ENCODE measurements around the gene TTLL11. TPM values are rescaled to one million over a fixed set of nuclear protein-coding genes. Genes with fewer than 3 reads are reported as not detected.

TTLL11 gene
- 1 to 10 TPM; 3.2 to 5.2 (median 4.1) TPM for total RNA-seq
- long read RNA-seq, result 0 reads

- Histone ChIP-seq H3K36me3 (no peaks in the 10 kb centered on the region), H3K4me3 (peak within 1 kb of the TSS; percentile 88 to 95 (median 94)), H3K27me3 (no peaks in the 10 kb centered on the region), H3K27ac (peak within 1 kb of the TSS in 2 of 3 donors; percentile 49 to 56), H3K9me3 (no peaks in the 10 kb centered on the region), H3K4me1 (peaks cover 0 to 33% (median 11%) of the 10 kb centered on the region in 4 donors)
- DNase-seq (peak; percentile 98), ATAC-seq (peak; percentile 95 to 98 (median 96))
- 0% methylated on average over 22 of the region's 98 CpGs for WGBS (ENCODE audit: insufficient coverage, low coverage, low lambda C conversion rate, missing lambda C conversion rate)
- TF ChIP-seq POLR2A (IDR thresholded peaks at IDR 0.05) (peak; percentile 61), CTCF (IDR thresholded peaks at IDR 0.05) (no peak)
- intact Hi-C loops (cut with DNase I), result no loop called here
Observed at GRCh38 chr9:122092611-122093506, at the start of gene TTLL11. TTLL11 (minus strand) TSS chr9:122093308; CDS start chr9:122093148, 160 bp downstream.

- DNase-seq (no peak), ATAC-seq (no peak)
- Histone ChIP-seq H3K36me3 (peaks cover 0 to 32% (median 7%) of the 10 kb centered on the region in 4 donors), H3K4me1 (no peaks in the 10 kb centered on the region), H3K27ac (no peak overlapping the region), H3K4me3 (no peak overlapping the region), H3K9me3 (no peaks in the 10 kb centered on the region), H3K27me3 (no peaks in the 10 kb centered on the region)
- intact Hi-C loops (cut with DNase I), result no loop called here
- whole genome bisulfite sequencing (ENCODE audit: insufficient coverage, low coverage, low lambda C conversion rate, missing lambda C conversion rate), result 75% methylated on average over 5 of the region's 5 CpGs
- TF ChIP-seq POLR2A (IDR thresholded peaks at IDR 0.05) (no peak), CTCF (IDR thresholded peaks at IDR 0.05) (no peak)
Observed at GRCh38 chr9:122141671-122142070, 48.6 kb upstream of the TTLL11 start.

GRCh38 chr9:122140368-122141193, 47.5 kb upstream of the TTLL11 start:
- WGBS (ENCODE audit: insufficient coverage, low coverage, low lambda C conversion rate, missing lambda C conversion rate), result 66% methylated on average over 8 of the region's 8 CpGs
- no peak overlapping the region for H3K4me3 ChIP-seq
- TF ChIP-seq CTCF (IDR thresholded peaks at IDR 0.05) (no peak), POLR2A (IDR thresholded peaks at IDR 0.05) (no peak)
- peaks cover 0 to 21% (median 7%) of the 10 kb centered on the region in 4 donors for H3K36me3 ChIP-seq
- intact Hi-C loops (cut with DNase I), result no loop called here
- H3K27ac ChIP-seq, result no peak overlapping the region
- H3K27me3 ChIP-seq, result no peaks in the 10 kb centered on the region
- ATAC-seq (no peak), DNase-seq (no peak)
- H3K9me3 ChIP-seq, result no peaks in the 10 kb centered on the region
- H3K4me1 ChIP-seq, result no peaks in the 10 kb centered on the region

GRCh38 chr9:122138560-122139268, 45.6 kb upstream of the TTLL11 start:
- intact Hi-C loops (cut with DNase I), result no loop called here

More at GRCh38 chr9:122138560-122139268, 45.6 kb upstream of the TTLL11 start:
- H3K36me3 ChIP-seq, result peaks cover 0 to 4% (median 1%) of the 10 kb centered on the region in 4 donors
- no peaks in the 10 kb centered on the region for H3K9me3 ChIP-seq
- TF ChIP-seq POLR2A (IDR thresholded peaks at IDR 0.05), result no peak
- no peak for TF ChIP-seq CTCF (IDR thresholded peaks at IDR 0.05)
- H3K4me1 ChIP-seq, result no peaks in the 10 kb centered on the region
- H3K27ac ChIP-seq, result no peak overlapping the region
- ATAC-seq (no peak), DNase-seq (no peak)
- no peaks in the 10 kb centered on the region for H3K27me3 ChIP-seq
- H3K4me3 ChIP-seq, result no peak overlapping the region
- WGBS (ENCODE audit: insufficient coverage, low coverage, low lambda C conversion rate, missing lambda C conversion rate), result 67% methylated on average over 9 of the region's 10 CpGs

All from right lobe of liver (tissue), 6 donors.